ENCODE measurements around the gene PRR13. TPM values are rescaled to one million over a fixed set of nuclear protein-coding genes. Genes with fewer than 3 reads are reported as not detected.

Gene PRR13
- total and polyA plus RNA-seq, 8 donors, result 44.3 to 437 (median 164) TPM

GRCh38 chr12:53454707-53455106 is 13.2 kb downstream of the PRR13 start:
- Histone ChIP-seq H3K27ac (no peak overlapping the region), H3K4me3 (peak overlapping the region in 2 of 4 donors; percentile 78 to 86), H3K36me3 (peaks cover 55 to 59% (median 57%) of the 10 kb centered on the region in 4 donors), H3K27me3 (no peaks in the 10 kb centered on the region), H3K4me1 (peaks cover 20 to 70% (median 39%) of the 10 kb centered on the region in 4 donors), H3K9me3 (no peaks in the 10 kb centered on the region)
- TF ChIP-seq POLR2A (IDR thresholded peaks at IDR 0.05) (no peak), CTCF (IDR thresholded peaks at IDR 0.05) (no peak), POLR2AphosphoS5 (IDR thresholded peaks at IDR 0.05) (no peak), EP300 (IDR thresholded peaks at IDR 0.05) (no peak)
- DNase-seq, result no peak
- WGBS, 5 donors, result 33 to 56% (median 43%) methylated on average over 3 of the region's 3 CpGs
- intact Hi-C loops (cut with DNase I; ENCODE audit: low total_unique reads), result no loop called here

GRCh38 chr12:53456654-53457366 is 15.3 kb downstream of the PRR13 start:
- H3K9me3 ChIP-seq, result no peaks in the 10 kb centered on the region
- peaks cover 34 to 82% (median 51%) of the 10 kb centered on the region in 4 donors for H3K4me1 ChIP-seq
- no peak for DNase-seq
- 48 to 57% (median 49%) methylated on average over 6 of the region's 6 CpGs for WGBS, 5 donors
- intact Hi-C loops (cut with DNase I; ENCODE audit: low total_unique reads), result no loop called here
- no peak overlapping the region for H3K27ac ChIP-seq
- H3K4me3 ChIP-seq, result no peak overlapping the region
- H3K36me3 ChIP-seq, result peaks cover 76 to 80% (median 78%) of the 10 kb centered on the region in 4 donors
- no peaks in the 10 kb centered on the region for H3K27me3 ChIP-seq
- TF ChIP-seq POLR2AphosphoS5 (IDR thresholded peaks at IDR 0.05) (peak in 1 of 3 donors; percentile 18), EP300 (IDR thresholded peaks at IDR 0.05) (no peak)

GRCh38 chr12:53459097-53459496 is 17.6 kb downstream of the PRR13 start:
- no peak overlapping the region for H3K4me3 ChIP-seq
- intact Hi-C loops (cut with DNase I; ENCODE audit: low total_unique reads), result no loop called here
- 58 to 77% (median 62%) methylated on average over 4 of the region's 4 CpGs for WGBS, 5 donors
- no peak for TF ChIP-seq EP300 (IDR thresholded peaks at IDR 0.05)
- no peak for TF ChIP-seq POLR2AphosphoS5 (IDR thresholded peaks at IDR 0.05)
- no peak for TF ChIP-seq POLR2A (IDR thresholded peaks at IDR 0.05)
- no peak for TF ChIP-seq CTCF (IDR thresholded peaks at IDR 0.05)
- no peaks in the 10 kb centered on the region for H3K27me3 ChIP-seq
- H3K4me1 ChIP-seq, result peaks cover 19 to 92% (median 50%) of the 10 kb centered on the region in 4 donors
- peaks cover 99 to 100% (median 100%) of the 10 kb centered on the region in 4 donors for H3K36me3 ChIP-seq
- DNase-seq, result no peak
- H3K9me3 ChIP-seq, result no peaks in the 10 kb centered on the region
- no peak overlapping the region for H3K27ac ChIP-seq

GRCh38 chr12:53461059-53461458 is 19.5 kb downstream of the PRR13 start:
- WGBS, 5 donors, result 68 to 82% (median 73%) methylated on average over 3 of the region's 3 CpGs
- peaks cover 100% of the 10 kb centered on the region in 4 donors for H3K36me3 ChIP-seq

More at GRCh38 chr12:53461059-53461458, 19.5 kb downstream of the PRR13 start:
- TF ChIP-seq CTCF (IDR thresholded peaks at IDR 0.05), result no peak
- peak in 1 of 4 donors; percentile 21 for TF ChIP-seq POLR2A (IDR thresholded peaks at IDR 0.05)
- Histone ChIP-seq H3K9me3 (no peaks in the 10 kb centered on the region), H3K27ac (peak overlapping the region in 1 of 5 donors; percentile 11), H3K27me3 (no peaks in the 10 kb centered on the region), H3K4me3 (no peak overlapping the region), H3K4me1 (peaks cover 16 to 92% (median 51%) of the 10 kb centered on the region in 4 donors)
- DNase-seq, result no peak
- intact Hi-C loops (cut with DNase I; ENCODE audit: low total_unique reads), result loop anchor here (10.0 kb wide), 1 partner anchor 54 kb away; no protein-coding TSS in a partner anchor
